ENCODE data around the gene RILPL2. TPM values are rescaled to one million over a fixed set of nuclear protein-coding genes. Genes with fewer than 3 reads are reported as not detected.

The RILPL2 gene
- total and polyA plus RNA-seq, 2 experiments from 2014 or later, result 1.4 to 2.0 TPM

DNA sequence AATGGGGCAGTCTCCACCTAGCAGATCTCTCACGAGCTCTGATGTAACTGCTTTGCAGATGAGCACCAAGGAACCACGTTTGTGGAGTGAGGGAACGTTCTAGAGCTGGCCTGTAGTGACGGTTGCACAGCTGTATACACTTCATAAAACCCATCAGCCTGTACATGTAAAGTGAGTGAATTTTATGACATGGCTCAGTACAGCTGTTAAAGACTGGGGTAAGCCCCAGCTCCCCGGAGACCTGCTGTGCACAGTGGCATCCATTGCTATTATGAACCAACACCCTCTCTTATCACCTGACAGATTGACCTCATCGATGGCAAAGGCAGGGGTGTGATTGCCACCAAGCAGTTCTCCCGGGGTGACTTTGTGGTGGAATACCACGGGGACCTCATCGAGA is 31.9 kb downstream of the RILPL2 start:
- peaks cover 33% of the 10 kb centered on the region for H4K20me1 ChIP-seq (replicated peaks; ENCODE audit: insufficient read depth)
- peaks cover 6% of the 10 kb centered on the region for H3K4me1 Mint-ChIP-seq
- H3K27ac Mint-ChIP-seq, result no peak overlapping the region
- H3K4me3 Mint-ChIP-seq, result no peak overlapping the region
- H3K79me2 ChIP-seq (replicated peaks; ENCODE audit: insufficient read depth), result no peaks in the 10 kb centered on the region
- DNase-seq (ENCODE audit: low spot score) (no peak), ATAC-seq (no peak)
- H3K36me3 ChIP-seq (ENCODE audit: insufficient read depth), result peaks cover 17% of the 10 kb centered on the region
- TF ChIP-seq STAT1 (IDR thresholded peaks at IDR 0.05; ENCODE audit: unreplicated experiment), result no peak
- no peak for TF ChIP-seq ZNF331 (CRISPR knock-in tag; IDR thresholded peaks at IDR 0.05; ENCODE audit: low read depth)
- TF ChIP-seq ZNF462 (CRISPR knock-in tag; IDR thresholded peaks at IDR 0.05), result no peak
- no peak for TF ChIP-seq REST (IDR thresholded peaks at IDR 0.05; ENCODE audit: unreplicated experiment)
- no peak for TF ChIP-seq EZH2phosphoT487 (IDR thresholded peaks at IDR 0.05; ENCODE audit: unreplicated experiment)
- TF ChIP-seq JUNB (IDR thresholded peaks at IDR 0.05; ENCODE audit: unreplicated experiment), result no peak
- TF ChIP-seq EZH2 (IDR thresholded peaks at IDR 0.05; ENCODE audit: low read depth, unreplicated experiment), result no peak
- no peak for TF ChIP-seq CREB1 (CRISPR knock-in tag; IDR thresholded peaks at IDR 0.05; ENCODE audit: low read depth)
- no peak for TF ChIP-seq POLR2AphosphoS5 (IDR thresholded peaks at IDR 0.05; ENCODE audit: low read depth)
- TF ChIP-seq NANOG (IDR thresholded peaks at IDR 0.05; ENCODE audit: borderline replicate concordance), result no peak
- TF ChIP-seq ZNF114 (CRISPR knock-in tag; IDR thresholded peaks at IDR 0.05), result no peak
- peaks cover 43% of the 10 kb centered on the region for H3K27me3 Mint-ChIP-seq (ENCODE audit: insufficient read depth, low read depth, poor library complexity)
- H3K36me3 Mint-ChIP-seq (ENCODE audit: low read depth), result peaks cover 50% of the 10 kb centered on the region
- H3K4me2 ChIP-seq, result no peak overlapping the region
- no peak overlapping the region for H3K27ac ChIP-seq (ENCODE audit: low read depth)
- peaks cover 12% of the 10 kb centered on the region; the same call in 1 of the 2 replicates for H3K27me3 ChIP-seq (ENCODE audit: insufficient read depth)
- H3K4me3 ChIP-seq, result no peak overlapping the region
- no peaks in the 10 kb centered on the region for H3K4me1 ChIP-seq (ENCODE audit: insufficient read depth)
- no peaks in the 10 kb centered on the region; the same call in 2 of the 3 replicates for H3K9me3 Mint-ChIP-seq
- no peaks in the 10 kb centered on the region for H3F3A ChIP-seq (replicated peaks; ENCODE audit: low read depth)
- H3K9me2 ChIP-seq (ENCODE audit: insufficient read depth), result no peaks in the 10 kb centered on the region
- H2AFZ ChIP-seq, result no peak overlapping the region

Measured in GM23338 (cell line).